Measurements from ENCODE around the gene HPD. TPM values are rescaled to one million over a fixed set of nuclear protein-coding genes. Genes with fewer than 3 reads are reported as not detected.

HPD gene
- total and polyA plus RNA-seq, 2 experiments from 2014 or later: 20.9 to 35.8 TPM

DNA sequence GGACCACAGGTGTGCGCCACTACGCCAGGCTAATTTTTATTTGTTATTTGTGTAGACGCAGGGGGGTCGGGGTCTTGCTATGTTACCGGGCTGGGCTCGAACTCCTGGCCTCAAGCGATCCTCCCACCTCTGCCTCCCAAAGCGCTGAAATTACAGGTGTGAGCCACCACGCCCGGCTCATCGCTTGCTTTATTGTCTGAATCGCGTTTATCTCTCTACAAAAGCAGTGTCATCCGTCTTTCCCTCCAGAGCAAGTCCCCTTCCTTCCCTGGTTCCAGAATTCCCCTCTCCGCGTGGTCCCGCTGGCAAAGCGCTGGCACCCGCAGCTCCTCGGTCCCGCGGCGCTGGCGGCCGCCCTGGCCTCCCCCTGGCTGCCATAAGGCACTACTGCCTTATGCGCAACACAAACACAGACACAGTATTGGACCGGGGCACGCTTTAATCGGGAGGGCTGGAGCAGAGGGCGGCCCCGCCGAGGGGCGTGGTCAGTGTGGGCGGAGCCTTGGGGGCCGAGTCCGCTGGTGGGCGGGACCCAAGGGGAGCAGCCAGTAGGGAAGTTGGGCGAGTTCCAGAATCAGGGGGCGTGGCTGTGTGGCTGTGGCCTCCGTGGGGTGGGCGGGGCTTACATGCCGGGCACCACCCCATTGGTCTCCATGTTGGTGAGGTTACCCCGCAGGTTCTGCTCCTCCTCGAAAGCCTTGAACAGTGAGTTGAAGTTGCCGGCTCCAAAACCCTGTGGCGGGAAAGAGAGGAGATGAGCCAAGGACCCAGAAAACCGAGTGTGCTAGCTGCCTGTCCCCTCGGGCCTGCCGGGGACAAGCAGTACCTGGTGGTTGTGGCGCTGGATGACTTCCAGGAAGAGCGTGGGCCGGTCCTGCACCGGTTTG is 19.3 kb downstream of the HPD start:
- Histone ChIP-seq H2AFZ (peak overlapping the region; percentile 57), H3K9me2 (replicated peaks; ENCODE audit: insufficient read depth) (no peaks in the 10 kb centered on the region), H3K36me3 (replicated peaks; ENCODE audit: insufficient read depth, low read depth) (no peaks in the 10 kb centered on the region), H3K79me2 (no peaks in the 10 kb centered on the region), H3K4me3 (peak overlapping the region; percentile 23), H3K4me1 (ENCODE audit: insufficient read depth) (peaks cover 6% of the 10 kb centered on the region), H3K27ac (peak overlapping the region; percentile 32), H4K20me1 (ENCODE audit: insufficient read depth, poor library complexity, severe bottlenecking) (no peaks in the 10 kb centered on the region), H3K27me3 (no peaks in the 10 kb centered on the region), H3K9me3 (ENCODE audit: low read depth) (no peaks in the 10 kb centered on the region), H3K4me2 (peak overlapping the region; percentile 80)
- peak; percentile 100 for DNase-seq (ENCODE audit: low spot score)
- 15% methylated on average over 52 of the region's 53 CpGs for WGBS (ENCODE audit: low lambda C conversion rate, missing lambda C conversion rate)
- TF ChIP-seq, protein P1, sequence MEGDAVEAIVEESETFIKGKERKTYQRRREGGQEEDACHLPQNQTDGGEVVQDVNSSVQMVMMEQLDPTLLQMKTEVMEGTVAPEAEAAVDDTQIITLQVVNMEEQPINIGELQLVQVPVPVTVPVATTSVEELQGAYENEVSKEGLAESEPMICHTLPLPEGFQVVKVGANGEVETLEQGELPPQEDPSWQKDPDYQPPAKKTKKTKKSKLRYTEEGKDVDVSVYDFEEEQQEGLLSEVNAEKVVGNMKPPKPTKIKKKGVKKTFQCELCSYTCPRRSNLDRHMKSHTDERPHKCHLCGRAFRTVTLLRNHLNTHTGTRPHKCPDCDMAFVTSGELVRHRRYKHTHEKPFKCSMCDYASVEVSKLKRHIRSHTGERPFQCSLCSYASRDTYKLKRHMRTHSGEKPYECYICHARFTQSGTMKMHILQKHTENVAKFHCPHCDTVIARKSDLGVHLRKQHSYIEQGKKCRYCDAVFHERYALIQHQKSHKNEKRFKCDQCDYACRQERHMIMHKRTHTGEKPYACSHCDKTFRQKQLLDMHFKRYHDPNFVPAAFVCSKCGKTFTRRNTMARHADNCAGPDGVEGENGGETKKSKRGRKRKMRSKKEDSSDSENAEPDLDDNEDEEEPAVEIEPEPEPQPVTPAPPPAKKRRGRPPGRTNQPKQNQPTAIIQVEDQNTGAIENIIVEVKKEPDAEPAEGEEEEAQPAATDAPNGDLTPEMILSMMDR (IDR thresholded peaks at IDR 0.05; ENCODE audit: poor library complexity): peak; percentile 30
- no peak for TF ChIP-seq EZH2phosphoT487 (IDR thresholded peaks at IDR 0.05; ENCODE audit: low read depth, severe bottlenecking, unreplicated experiment)

- no peaks in the 10 kb centered on the region for H4K20me1 ChIP-seq (ENCODE audit: insufficient read depth, poor library complexity, severe bottlenecking)
- TF ChIP-seq EZH2 (IDR thresholded peaks at IDR 0.05; ENCODE audit: borderline replicate concordance): no peak
- TF ChIP-seq, protein P1 (IDR thresholded peaks at IDR 0.05; ENCODE audit: poor library complexity): no peak
- TF ChIP-seq EZH2phosphoT487 (IDR thresholded peaks at IDR 0.05; ENCODE audit: low read depth, severe bottlenecking, unreplicated experiment): no peak
- WGBS (ENCODE audit: low lambda C conversion rate, missing lambda C conversion rate): 95% methylated on average over 5 of the region's 5 CpGs
These were observed 20.5 kb downstream of the HPD start for GRCh38 chr12:121838126-121838525.

GRCh38 chr12:121837680-121838079 is 21.0 kb downstream of the HPD start:
- no peaks in the 10 kb centered on the region for H4K20me1 ChIP-seq (ENCODE audit: insufficient read depth, poor library complexity, severe bottlenecking)
- H3K4me1 ChIP-seq (ENCODE audit: insufficient read depth): no peaks in the 10 kb centered on the region
- no peaks in the 10 kb centered on the region for H3K27me3 ChIP-seq
- H3K4me3 ChIP-seq: no peak overlapping the region
- no peak for DNase-seq (ENCODE audit: low spot score)
- H3K9me2 ChIP-seq (replicated peaks; ENCODE audit: insufficient read depth): no peaks in the 10 kb centered on the region
- no peak overlapping the region for H2AFZ ChIP-seq
- TF ChIP-seq EZH2 (IDR thresholded peaks at IDR 0.05; ENCODE audit: borderline replicate concordance): no peak
- TF ChIP-seq, protein P1 (IDR thresholded peaks at IDR 0.05; ENCODE audit: poor library complexity): no peak
- no peak for TF ChIP-seq EZH2phosphoT487 (IDR thresholded peaks at IDR 0.05; ENCODE audit: low read depth, severe bottlenecking, unreplicated experiment)
- H3K9me3 ChIP-seq (ENCODE audit: low read depth): no peaks in the 10 kb centered on the region
- H3K4me2 ChIP-seq: no peak overlapping the region
- H3K36me3 ChIP-seq (replicated peaks; ENCODE audit: insufficient read depth, low read depth): no peaks in the 10 kb centered on the region
- no peaks in the 10 kb centered on the region for H3K79me2 ChIP-seq
- WGBS (ENCODE audit: low lambda C conversion rate, missing lambda C conversion rate): 81% methylated on average over 4 of the region's 4 CpGs
- no peak overlapping the region for H3K27ac ChIP-seq

More at GRCh38 chr12:121838126-121838525, 20.5 kb downstream of the HPD start:
- no peak overlapping the region for H3K4me2 ChIP-seq
- no peak overlapping the region for H3K4me3 ChIP-seq
- no peaks in the 10 kb centered on the region for H3K27me3 ChIP-seq
- H3K27ac ChIP-seq: no peak overlapping the region
- no peaks in the 10 kb centered on the region for H3K36me3 ChIP-seq (replicated peaks; ENCODE audit: insufficient read depth, low read depth)
- no peaks in the 10 kb centered on the region for H3K9me2 ChIP-seq (replicated peaks; ENCODE audit: insufficient read depth)
- H3K4me1 ChIP-seq (ENCODE audit: insufficient read depth): no peaks in the 10 kb centered on the region
- H3K79me2 ChIP-seq: no peaks in the 10 kb centered on the region
- no peak overlapping the region for H2AFZ ChIP-seq
- H3K9me3 ChIP-seq (ENCODE audit: low read depth): no peaks in the 10 kb centered on the region
- no peak for DNase-seq (ENCODE audit: low spot score)
